DMS153 (cell line): ENCODE measurements around the gene SLC2A11.

Source experiments
- DNase-seq: peaks from one replicate; lab custom pipeline; 2025; lab: John Stamatoyannopoulos, UW

SLC2A11 gene

DNA sequence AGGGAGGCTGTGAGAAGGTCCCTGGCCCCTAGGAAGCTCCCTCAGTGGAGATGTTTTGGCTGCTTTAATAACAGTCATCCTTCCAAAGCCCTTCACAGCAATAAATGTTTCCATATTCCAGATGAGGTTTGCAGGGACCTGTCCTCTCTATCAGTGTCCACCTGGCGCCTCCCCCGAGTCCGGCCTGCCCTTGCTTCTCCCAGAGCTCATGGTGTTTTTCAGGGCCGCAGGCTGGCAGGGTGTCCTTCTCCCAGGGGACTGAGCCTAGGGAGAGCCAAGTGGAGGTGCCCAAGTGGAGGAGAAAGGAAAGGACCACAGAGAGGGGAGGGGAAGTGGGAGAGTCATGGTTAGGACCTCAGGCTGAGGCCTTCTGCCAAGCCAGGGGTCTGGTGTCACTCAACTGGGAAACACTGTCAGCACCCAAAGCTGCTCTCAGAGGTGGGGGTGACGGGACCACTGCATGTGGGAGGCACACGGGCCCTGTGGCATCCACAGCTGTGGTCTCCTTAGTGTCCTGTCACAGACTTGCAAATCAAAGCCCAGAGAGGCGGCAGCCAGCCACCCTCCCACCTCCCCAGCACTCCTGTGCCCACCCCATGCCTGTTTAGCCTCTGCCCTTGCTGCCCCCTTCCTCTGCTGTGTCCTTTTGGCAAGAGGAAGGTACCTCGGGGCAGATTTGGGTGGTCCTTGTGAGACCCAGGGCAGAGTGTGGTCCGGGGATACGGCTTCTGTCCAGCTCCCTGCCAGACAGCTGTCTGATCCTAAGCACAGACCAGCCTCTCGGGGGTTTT lies 25.3 kb upstream of the SLC2A11 start:
- no peak for DNase-seq

DNA sequence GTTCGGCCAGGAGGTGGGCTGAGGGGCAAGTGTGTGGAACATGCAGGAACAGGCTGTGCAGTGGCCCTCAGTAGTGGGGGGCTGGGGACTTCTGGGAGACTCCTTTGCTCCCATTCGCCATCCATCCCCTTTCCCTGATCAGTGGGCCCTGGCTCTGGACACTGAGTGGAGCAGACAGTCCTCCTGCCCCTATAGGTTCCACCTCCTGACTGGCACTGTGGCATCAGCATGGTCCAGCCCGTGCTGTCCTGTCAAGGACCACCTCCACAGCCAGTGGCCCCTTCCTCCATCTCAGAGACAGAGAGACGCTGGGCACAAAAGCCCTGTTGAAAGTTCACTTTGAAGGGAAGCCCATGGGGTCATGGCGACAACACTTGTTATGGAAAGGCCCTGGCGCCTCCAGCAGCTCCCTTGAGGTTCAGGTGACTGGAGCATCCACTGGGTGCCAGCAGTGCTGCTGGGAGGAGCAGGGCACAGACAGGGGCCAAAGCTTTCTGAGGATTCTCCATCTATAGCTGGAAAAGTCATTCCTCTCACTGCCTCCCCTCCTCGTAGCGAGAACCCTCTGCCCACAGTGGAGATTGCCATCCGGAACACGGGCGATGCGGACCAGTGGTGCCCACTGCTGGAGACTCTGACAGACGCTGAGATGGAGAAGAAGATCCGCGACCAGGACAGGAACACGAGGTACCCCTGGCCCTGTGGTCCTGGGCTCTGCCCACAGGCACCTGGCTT lies 24.5 kb upstream of the SLC2A11 start:
- no peak for DNase-seq

DNA sequence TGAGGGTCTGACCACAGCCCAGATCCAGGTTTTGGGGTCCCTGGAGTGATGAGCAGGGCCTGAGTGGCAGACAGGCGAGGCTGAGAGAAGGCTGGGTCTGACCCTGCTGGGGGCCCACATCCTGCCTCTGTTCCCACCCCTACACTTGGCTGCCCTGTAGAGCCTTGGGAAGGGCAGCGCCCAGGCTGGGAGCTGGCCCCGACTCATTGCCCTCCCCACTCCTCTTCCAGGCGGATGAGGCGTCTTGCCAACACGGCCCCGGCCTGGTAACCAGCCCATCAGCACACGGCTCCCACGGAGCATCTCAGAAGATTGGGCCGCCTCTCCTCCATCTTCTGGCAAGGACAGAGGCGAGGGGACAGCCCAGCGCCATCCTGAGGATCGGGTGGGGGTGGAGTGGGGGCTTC lies 23.8 kb upstream of the SLC2A11 start:
- DNase-seq = no peak

DNA sequence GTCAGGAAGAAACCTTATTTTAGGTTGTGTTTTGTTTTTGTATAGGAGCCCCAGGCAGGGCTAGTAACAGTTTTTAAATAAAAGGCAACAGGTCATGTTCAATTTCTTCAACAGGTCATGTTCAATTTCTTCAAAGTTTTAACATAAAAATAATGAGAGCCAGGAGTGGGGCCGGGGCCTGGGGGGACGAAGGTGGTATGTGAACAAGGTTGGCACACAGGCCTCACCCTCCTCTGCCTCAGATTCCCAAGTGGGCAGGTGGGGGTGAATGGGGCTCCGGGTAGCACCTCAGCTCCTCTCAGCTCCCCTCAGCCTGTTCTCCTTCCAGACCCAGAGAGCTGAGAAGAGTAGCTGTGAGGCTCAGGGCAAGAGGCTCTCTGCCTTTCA lies 23.3 kb upstream of the SLC2A11 start:
- no peak for DNase-seq

DNA sequence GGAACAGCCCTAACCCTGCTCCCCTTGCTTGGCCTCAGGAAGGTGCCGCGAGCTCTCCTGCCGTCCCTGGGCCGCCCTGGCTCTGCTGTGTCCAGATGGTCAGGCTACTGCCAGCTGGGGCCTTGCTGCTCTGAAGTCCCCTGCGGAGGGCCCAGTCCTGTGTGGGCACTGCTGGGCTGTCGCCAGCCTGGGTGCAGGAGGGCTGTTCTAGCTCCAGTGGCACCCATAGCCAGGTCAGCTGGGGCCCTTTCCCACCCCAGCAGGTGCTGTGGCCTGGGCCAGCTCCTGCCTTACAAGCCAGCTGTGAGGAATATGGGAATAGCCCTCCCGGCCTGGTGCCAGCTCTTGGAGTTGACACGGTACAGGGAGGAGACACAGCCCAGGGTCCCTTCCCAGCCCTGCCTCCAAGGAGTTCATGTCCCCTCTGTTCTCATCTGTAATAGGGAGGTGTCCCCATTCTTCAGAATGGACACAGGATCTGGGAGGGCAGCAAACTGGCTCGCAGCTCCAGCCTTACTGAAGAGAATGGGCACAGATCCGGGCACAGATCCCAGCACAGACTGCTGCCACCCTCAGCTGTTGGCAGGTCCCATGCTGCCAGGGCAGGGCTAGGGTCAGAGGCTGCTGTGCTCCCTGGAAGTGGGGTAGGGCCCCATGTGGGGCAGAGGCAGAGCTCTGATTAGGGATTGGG lies 22.7 kb upstream of the SLC2A11 start:
- no peak for DNase-seq

DNA sequence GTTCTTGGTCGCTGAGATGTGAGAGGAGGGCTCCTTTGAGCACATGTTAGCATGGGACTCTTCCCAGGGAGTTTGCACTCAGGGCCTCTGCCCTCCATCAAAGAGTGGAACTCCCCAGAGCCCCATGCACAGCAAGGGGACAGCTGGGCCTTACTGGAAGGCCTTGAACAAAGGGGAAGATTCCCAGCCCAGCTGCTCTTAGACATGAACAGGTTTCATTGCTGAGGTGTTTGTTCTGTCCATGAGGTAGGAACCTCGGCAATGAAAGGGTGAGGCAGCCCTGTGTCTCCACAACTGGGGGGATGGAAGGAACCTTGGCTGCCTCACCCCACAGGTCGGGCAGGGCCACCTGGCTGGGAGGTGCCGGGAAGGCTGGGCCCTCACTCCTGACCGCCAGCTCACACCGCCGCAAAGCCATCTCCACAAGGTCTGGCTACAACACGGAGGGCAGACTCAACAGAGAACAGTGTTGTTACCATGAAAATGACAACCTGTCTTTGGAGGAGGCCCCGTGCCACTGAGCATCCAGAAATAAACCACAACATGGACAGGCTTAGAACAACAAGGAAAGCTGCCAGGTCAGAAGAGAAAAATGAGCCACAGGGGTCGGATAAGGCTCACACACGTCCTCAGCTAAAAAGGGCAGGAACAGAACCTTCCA lies 22.1 kb upstream of the SLC2A11 start:
- DNase-seq = no peak

DNA sequence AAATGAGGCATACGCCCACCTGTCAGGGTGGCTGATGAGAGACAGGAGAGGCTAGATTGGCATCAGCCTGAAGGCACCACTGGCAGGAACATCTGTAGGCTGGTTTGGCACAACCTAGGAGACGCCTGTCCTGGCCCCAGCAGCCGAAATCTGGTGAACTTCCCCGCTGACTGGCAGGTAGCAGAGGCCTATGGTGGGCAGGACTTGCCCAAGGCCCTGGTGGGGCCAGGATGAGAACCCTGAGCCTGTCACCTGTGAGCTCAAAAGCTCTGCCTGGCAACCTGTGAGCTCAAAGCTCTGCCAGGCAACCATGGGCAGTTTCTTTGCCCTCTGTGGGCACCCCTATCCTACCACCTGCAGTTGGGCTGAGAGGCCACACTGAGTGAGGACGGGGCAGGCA lies 21.4 kb upstream of the SLC2A11 start:
- DNase-seq = no peak

DNA sequence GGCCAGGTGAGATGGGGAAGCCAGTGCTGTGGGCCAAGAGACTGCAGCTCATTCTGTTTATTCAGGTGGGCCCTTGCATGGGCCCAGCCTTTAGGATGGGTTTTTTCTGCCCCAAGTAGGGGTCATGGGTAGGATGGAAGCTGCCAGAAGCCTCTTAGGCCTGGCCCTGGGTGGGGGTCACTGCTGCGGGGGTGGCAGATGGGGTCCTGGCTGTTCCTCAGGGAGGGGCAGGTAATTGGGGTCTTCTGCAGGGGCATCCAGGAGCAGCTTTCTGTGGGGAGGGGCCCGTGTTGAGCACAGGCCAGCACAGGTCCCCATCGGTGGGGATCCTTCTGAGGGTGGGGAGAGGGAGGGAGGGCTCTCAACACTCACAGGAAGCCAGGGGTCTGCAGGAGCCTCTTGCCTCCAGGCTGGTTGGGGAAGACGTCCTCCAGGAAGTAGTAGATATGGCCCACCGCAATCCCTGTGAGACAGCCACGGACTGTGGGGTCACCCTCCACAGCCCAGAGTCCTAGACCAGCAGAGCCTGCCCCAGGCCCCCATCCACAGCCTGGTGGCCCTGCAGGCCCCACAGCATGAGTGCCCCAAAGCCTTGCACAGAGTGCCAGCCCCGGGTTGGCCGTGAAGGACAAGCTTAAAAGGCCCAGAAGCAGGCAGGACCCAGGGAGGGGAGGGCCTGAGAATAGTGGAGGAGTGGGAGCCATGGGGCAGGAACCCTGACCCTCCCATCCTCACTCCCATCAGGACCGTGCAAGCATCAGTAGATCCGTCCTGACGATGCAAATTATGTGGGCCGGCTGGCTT lies 20.8 kb upstream of the SLC2A11 start:
- no peak for DNase-seq

DNA sequence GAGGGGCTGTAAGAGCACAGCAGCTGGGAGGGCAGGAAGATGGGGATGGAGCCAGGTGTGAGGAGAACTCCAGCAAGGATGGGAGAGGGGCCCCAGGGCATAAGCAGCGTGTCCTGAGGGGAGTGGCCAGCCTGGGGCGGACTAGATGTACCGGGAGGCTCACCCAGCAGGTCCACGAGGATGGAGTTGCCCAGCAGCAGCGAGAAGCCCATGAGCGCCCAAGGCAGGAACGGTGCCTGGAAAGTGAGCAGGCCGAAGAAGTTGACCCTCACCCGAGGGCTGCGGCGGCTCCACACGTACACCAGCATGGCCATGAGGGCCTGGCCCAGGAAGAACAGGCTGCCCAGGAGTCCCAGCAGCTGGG lies 20.2 kb upstream of the SLC2A11 start:
- no peak for DNase-seq

DNA sequence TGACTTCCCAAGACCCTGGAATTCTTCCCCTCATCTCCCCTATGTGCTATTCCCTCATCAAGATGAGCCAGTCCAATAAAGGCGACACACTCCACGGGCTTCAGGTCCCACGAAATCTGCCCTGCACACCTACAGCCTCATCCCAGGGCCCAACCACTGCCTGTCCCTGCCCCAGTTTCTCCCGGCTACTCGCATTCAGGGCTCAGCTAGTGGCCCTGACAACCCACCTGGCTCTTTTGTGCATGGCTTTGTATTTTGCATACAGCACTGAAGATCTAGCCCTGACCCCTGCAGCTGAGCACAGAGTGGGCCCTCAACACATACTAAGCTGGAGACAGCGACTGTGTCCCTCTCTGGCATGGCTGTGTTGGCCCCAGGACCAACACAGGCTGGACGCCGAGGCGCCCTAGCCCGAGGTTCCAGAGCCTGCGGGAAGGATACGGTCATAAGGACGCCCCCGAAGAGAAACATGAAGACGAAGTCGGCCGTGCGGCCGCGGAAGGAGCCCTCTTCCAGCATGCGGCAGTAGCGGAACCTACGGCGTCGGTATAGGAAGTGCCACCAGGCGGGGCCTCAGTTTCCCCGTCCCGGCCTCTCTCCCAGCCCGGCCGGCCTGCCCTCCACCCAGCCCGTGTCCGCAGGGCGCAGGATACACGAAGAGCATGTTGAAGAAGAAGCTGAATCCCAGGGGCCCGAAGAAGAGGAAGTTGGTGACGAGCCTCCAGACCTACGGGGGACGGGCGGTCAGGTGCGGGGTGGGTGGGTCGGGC lies 19.6 kb upstream of the SLC2A11 start:
- no peak for DNase-seq

DNA sequence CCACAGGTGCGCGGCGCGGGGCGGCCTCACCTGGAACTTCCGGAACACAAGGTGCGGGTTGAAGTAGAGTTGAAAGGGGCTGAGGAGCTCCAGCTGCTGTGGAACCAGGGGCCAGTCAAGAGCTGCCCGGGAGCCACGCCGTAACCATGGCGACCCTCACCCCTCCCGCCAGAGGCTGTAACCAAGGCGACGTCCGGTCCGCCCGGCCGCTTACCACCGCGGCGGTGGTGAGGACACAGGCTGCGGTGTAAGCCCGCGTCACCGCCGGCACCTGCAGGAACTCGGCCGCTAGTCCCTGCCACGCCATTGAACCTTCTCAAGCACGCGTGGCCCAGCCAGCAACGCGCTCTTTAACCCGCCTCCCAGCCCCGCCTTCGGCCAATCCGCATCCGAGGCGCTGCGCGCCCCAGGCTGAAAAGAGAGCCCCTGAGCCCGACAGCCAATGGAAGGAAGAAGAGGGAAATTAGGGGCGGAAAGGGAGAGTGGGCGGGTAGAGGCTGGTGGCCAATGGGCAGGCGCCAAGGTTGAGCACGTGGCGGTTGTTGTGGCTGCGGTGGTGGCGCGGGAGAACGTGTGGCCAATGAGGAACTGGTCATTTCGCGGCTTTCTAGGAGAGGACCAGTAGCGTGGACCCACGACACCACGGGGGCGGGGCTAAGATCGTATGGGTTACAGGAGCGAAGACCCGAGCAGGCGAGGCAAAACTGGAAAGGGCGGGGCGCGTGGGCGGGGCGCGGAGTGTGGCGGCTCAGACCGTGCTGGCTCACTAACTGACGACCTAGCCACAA lies 18.8 kb upstream of the SLC2A11 start, which contains the start of gene DERL3:
Gene DERL3, minus strand, starts transcription at position 326 of the 788 bp plus-strand sequence. Its CDS starts 19 bp downstream, at position 307.
- DNase-seq = peak; percentile 99

DNA sequence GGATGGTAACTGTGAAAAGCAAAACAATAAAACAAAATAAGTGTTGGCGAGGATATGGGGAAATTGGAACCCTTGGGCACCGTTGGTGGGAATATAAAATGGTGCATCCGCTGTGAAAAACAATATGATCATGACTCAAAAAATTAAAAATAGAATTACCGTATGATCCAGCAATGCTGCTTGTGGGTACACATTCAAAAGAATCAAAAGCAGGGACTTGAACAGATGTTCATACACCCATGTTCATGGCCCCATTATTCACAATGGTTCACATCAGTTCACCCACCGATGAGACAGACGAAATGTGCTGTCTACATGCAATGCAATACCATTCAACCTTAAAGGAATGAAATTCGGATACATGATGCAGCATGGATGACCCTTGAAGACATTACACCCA lies 17.6 kb upstream of the SLC2A11 start:
- DNase-seq = no peak

DNA sequence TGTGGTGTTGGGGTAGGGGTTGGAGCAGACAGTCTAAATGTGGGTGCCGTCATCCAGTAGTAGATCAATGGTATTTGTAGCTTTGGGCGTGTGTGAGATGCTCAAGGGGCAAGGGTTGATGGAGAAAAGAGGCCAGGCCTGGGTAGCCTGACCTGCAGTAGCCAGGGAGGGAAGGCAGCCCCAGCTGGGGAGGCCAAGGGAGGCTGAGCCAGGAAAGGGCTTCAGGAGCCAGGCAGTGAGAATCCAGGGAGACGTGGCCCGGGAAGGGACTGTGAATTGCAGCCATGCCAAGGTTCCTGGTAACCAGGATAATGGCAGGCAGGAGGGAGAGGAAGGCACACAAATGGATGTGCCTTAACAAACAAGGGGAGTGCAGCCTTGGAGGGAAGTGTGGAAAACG lies 16.4 kb upstream of the SLC2A11 start:
- DNase-seq = no peak

DNA sequence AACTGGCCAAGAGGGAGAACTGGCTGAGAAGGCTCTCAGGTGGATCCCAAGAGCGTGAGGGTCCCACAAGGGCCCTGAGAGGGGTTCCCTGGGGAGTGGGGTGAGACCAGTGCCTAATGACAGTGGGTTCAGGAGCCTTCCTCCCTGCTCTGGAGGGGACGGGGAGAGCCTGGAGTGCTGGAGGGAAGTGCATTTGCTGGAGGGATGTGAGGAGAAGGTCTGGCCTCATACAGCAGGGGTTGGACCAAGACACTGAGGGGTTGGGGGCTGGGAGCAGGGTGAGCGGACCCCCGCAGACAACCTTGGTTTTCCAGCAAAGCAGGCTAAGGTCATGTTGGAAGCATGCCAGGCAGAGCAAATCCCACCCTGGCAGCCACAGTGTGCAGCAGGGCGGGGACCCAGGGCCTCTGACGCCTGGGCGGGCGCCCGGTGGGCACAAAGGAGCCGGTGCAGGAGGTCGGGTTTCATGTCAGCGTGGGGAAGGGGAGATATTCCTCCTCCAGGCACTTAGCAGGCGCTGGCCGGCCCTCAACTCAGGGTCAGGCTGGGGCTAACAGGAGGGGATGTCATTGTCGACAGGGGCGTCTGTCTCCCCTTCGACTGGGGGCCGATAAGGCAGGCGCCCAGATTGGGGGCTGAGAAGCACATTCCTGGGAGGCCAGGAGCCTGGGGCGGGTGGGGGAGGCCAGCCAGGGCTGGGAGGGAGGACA lies 15.8 kb upstream of the SLC2A11 start:
- no peak for DNase-seq

DNA sequence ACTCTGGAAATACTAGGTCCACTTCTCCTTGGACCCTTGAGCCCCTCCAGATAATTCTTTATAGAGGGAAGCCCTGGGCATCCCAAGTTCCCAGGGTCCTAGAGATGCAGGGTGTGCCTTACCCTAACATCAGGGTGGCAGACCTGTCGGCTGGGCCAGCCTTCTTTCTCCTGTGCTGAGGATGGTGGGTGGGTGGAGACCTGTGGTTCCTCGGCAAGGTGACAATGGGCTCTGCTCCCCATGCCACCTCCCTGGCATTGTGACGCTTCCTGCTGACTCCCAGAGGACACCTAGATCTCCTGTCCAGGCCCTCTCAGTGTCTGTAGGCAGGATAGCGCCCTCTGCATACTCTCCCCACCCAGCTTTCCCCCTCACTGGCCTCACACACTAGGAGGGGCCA lies 15.1 kb upstream of the SLC2A11 start:
- DNase-seq = no peak

DNA sequence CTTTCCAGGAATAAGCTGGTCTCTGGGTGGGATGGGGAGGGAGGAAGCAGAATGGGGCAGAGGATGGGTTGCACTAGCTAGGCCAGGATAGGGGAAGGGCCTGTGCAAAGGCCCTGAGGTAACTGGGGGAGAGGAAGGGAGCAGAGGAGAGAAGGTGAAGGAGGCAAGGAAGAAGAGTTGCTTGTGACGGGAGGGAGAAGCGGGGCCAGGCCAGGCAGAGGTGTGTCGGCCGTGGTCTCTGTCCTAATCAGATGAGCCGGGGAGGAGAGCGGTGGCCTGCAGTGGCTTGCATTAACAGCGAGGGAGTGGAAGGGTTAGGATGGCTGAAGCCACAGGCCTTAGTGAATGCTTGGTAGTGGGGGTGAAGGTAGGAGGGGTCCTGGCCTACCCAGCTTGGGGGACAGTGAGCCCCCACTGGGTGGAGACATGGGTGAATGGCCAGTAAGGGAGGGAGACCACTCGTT lies 12.9 kb upstream of the SLC2A11 start:
- no peak for DNase-seq

DNA sequence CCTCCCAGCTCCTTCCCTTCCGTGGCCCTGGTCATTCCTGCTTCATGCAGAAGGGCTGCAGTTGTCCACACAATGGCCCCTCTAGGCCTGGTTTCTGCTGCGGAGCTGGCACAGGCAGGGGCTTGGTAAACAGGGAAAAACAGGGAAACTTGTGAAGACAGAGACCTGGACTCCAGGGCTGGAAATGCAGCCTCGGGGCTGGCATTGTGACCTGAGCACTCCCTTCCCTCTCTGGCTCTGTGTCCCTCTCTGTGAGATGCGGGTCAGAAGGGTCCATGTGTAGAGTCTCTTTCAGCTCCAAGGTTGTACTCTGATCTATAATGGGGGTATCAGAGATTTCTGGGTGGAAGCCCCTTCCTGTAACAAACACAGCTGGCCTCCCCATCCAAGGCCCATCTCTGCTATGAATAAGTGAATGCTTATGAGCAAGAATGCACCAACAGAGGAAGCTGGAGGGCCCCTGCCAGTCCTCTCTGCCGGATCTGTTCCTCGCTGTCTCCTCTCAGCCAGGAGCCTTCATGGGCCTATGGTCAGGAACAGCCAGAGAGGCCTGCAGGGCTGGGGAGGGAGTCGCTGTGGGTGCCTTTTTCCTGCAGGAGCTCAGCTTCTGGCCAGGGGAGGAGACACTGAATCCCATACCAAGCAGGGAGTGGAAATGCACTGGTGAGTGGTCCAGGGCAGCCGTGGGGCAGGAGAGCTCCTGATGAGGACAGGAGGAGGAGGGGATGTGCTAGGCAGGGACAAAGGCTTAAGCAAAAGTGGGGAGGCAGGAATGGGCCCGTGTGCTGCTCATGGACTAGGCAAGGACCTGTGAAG lies 12.2 kb upstream of the SLC2A11 start:
- DNase-seq = no peak

DNA sequence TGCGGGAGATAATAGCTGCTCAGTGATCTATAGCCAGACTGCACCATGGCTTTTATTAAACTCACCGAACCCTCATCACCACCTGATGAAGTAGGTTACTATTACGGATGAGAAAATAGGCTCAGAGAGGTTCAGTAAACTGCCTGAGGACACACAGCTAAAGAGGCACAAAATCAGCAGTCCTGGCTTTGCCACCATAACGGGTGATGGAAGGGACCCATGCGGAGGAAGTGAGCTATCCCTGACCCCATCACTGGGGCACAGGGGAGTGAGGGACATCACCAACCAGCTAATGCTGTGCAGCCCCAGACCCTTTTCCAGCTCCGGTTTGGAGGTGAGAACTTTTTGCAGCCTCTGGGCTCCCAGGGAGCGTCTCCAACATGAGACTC lies 11.6 kb upstream of the SLC2A11 start:
- DNase-seq = no peak
